T-helper 9 cell (primary cell): Measurements from ENCODE around the gene PCK2.

Experiments
- DNase-seq: peaks from one replicate; pipeline ENCODE4 v3.0.0-alpha.2; 2020

The PCK2 gene

DNA sequence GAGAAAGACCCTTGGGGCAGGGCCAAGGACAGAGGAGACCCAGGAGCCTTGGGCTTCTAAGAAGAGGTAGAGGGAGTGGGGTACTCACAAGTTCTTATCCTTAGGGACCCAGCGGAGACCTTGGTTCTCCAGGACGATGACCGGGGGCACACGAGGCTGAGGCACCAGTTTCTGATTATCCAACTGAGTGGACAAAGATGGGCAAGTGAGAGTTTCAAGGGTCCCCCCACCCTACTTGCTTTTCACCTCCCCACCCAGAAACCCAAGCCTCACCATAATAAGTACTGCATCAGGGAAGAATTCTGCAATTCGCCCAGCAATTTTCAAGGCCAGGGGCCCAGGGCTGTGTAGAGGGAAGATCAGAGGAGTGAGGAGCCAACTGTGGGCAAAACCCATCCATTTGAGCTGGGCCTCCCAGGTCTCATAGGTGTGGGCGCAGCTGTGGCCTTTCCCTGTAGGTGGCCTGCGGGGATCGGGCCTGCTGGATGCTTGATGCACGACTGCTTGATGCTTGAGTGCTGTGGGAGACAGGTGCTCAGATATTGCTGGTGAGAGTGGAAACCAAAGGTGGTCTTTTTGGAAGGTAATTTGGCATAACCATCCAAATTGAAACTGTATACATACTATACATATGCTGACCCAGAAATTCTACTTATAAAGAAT is 45.3 kb downstream of the PCK2 start:
- DNase-seq: no peak

DNA sequence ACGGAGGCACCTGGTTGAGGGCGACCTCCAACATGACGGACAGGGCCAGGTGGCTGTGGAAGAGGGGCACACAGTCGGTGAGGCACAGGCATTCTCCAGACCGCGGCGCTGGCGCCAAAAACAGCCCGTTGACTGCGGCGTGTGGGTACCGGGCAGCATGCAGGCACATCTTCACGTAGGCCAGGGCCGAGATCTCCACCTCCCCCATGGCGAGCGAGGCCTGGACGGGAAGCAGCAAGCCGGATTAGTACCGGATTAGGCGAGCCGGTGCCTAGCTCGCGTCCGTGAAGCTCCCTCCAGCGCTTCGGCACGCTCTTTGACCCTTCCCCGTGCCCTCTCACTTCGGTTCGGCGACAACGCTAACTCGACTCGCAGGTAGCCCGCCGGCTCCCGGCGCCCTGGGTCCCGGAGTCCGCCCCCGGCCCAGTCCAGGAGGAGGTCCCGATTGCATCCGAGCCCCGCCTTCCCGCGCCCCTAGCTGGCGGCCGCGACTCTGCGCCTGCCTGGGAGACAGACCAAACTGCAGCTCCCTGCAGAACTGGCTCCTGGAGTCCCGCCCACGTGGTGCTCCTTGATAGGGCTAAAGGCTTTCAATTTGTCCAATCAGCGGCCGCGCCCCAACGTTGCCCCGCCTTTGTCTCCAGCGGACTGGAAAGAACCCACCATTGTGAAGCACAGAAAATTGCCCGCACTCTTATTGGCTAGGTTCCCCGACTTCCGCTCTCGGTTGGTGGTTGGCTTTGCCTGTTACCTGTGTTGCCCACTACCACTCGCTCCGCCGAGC is 47.2 kb downstream of the PCK2 start, which contains the start of gene EMC9:
TSS of gene EMC9 (minus strand) at position 495 of the 784 bp plus-strand sequence. CDS start at position 208, 287 bp downstream.
- DNase-seq: peak; percentile 98

- DNase-seq: no peak
Measured at GRCh38 chr14:24143511-24143910, 49.4 kb downstream of the PCK2 start.

- DNase-seq: no peak
Measured at GRCh38 chr14:24144451-24144850, 50.3 kb downstream of the PCK2 start.

DNA sequence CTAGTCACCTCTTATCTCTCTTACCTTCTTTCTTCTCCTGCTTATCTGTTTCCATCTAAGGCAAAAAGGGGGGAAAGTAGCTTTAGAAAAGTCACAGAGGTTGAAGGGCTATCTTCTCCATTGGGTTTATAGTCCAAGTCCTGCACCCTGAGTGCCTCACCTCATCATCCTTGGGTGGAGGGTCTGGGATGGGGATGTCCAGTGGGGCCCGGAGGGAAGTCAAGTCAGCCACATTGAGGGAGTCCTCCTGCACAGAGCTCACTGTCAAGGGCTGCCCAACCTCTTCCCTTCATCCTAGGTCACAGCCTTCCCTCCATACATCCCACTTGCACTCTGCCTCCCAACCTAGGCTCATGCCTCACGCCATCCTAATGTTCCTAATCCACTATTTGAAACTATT is 51.1 kb downstream of the PCK2 start:
- no peak for DNase-seq

GRCh38 chr14:24145690-24146452 is 51.8 kb downstream of the PCK2 start:
- DNase-seq: no peak

- DNase-seq: peak; percentile 74
Measured at GRCh38 chr14:24146453-24146977, 52.4 kb downstream of the PCK2 start, which contains the start of gene PSME2. PSME2 (minus strand) TSS chr14:24146610; CDS start chr14:24146581, 29 bp downstream.

GRCh38 chr14:24146978-24147760 is 53.1 kb downstream of the PCK2 start, which contains the start of gene RNF31:
RNF31 (plus strand) TSS chr14:24147498; CDS start chr14:24147699, 201 bp downstream.
- peak; percentile 95 for DNase-seq

DNA sequence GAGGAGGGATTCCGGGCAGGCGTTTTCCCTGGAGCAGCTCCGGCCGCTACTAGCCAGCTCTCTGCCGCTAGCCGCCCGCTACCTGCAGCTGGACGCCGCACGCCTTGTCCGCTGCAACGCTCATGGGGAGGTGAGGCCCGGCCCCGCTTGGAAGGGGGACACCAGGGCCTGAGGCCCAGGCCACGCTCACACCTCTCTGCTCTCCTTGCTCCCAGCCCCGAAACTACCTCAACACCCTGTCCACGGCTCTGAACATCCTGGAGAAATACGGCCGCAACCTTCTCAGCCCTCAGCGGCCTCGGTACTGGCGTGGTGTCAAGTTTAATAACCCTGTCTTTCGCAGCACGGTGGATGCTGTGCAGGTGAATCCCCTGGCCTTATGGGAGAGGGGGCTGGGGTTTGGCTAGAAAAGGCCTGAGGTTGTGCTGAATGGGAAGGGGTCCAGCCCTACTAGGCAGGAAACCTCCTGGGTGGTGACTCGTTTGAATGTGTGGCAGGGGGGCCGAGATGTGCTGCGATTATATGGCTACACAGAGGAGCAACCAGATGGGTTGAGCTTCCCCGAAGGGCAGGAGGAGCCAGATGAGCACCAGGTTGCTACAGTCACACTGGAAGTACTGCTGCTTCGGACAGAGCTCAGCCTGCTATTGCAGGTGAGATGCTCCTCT is 53.8 kb downstream of the PCK2 start:
- DNase-seq: no peak

DNA sequence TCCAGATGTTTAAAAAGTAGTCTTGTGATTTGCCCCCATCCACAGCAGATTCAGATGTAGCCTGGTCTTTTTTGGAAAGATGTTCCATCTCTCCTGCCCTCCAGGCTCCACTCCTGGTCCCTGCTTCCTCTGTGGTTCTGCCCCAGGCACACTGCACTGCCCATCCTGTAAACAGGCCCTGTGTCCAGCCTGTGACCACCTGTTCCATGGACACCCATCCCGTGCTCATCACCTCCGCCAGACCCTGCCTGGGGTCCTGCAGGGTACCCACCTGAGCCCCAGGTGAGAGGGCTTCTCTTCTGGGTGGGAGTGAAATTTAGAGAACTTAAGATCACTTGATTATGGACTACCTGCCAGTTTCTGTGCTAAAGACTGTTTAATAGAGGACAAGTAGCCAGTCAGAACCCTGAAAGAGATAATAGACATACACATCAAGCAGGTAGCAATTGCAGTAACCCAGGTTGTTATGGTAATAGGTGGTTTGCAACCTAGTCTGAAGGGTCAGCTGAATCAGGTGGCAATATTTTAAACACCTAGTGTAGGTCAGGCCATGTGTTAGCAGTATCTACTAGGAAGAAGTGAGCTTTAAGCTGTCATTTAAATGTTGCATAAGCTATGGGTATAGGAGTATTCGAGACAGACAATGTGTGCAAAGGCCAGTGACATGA is 55.3 kb downstream of the PCK2 start:
- DNase-seq: no peak

DNA sequence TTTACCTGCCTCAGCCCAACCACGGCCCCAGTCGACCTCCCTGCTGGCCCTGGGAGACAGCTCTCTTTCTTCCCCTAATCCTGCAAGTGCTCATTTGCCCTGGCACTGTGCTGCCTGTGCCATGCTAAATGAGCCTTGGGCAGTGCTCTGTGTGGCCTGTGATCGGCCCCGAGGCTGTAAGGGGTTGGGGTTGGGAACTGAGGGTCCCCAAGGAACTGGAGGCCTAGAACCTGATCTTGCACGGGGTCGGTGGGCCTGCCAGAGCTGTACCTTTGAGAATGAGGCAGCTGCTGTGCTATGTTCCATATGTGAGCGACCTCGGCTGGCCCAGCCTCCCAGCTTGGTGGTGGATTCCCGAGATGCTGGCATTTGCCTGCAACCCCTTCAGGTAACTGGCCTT is 56.0 kb downstream of the PCK2 start:
- DNase-seq: no peak

- DNase-seq: no peak
Measured at GRCh38 chr14:24150567-24150966, 56.5 kb downstream of the PCK2 start.

DNA sequence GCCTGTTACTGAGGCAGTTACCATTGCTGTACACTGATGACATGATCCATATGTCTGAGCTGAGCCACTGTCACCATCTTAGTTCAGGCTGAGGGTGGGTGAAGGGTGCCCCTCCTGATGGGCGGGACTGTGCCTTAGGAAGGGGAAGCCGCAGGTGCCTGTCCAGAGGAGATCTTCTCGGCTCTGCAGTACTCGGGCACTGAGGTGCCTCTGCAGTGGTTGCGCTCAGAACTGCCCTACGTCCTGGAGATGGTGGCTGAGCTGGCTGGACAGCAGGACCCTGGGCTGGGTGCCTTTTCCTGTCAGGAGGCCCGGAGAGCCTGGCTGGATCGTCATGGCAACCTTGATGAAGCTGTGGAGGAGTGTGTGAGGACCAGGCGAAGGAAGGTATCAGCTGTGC is 56.9 kb downstream of the PCK2 start:
- DNase-seq: no peak

- DNase-seq: no peak
Measured at GRCh38 chr14:24151404-24152080, 57.4 kb downstream of the PCK2 start.
